Heart left ventricle (tissue), 16 donors: ENCODE results near the gene SIGLEC1. TPM values are rescaled to one million over a fixed set of nuclear protein-coding genes. Genes with fewer than 3 reads are reported as not detected.

ENCODE experiments used
- ATAC-seq, 4 donors: fragments of 200-7000 bp; cut with Tn5 transposase; one replicate each; pipeline ENCODE4 v1.9.1; 2020 to 2022; ENCODE audit warnings: moderate library complexity in 4 of 4, mild to moderate bottlenecking in 3 of 4, moderate number of reproducible peaks in 1 of 4
- DNase-seq, 5 donors: peaks; one replicate each; pipeline ENCODE4 v3.0.0-alpha.2; 2020
- H3K27ac ChIP-seq, 12 donors: fragments of 200-600 bp; sonication (generic) in 4 of 12; one replicate each; pipeline versions ENCODE4 v1.5.0 to v1.8.0; 2016 to 2022; ENCODE audit warnings: mild to moderate bottlenecking in 2 of 12
- H3K27me3 ChIP-seq, 9 donors: fragments of 200-600 bp; sonication (generic) in 2 of 9; one replicate each; pipeline versions ENCODE4 v1.5.1 to v1.8.0; 2016 to 2022; ENCODE audit warnings: mild to moderate bottlenecking in 3 of 9
- H3K36me3 ChIP-seq, 9 donors: fragments of 200-600 bp; sonication (generic) in 2 of 9; one replicate each; pipeline versions ENCODE4 v1.5.0 to v1.8.0; 2018 to 2022; ENCODE audit warnings: mild to moderate bottlenecking in 2 of 9
- H3K4me1 ChIP-seq, 12 donors: fragments of 200-600 bp; sonication (generic) in 4 of 12; one replicate each; pipeline versions ENCODE4 v1.5.0 to v1.8.0; 2016 to 2022; ENCODE audit warnings: mild to moderate bottlenecking in 3 of 12
- H3K4me3 ChIP-seq, 12 donors: fragments of 200-600 bp; sonication (generic) in 4 of 12; one replicate each; pipeline versions ENCODE4 v1.5.0 to v1.8.0; 2017 to 2022; ENCODE audit warnings: mild to moderate bottlenecking in 9 of 12, moderate library complexity in 4 of 12
- H3K9me3 ChIP-seq, 12 donors: fragments of 200-600 bp; sonication (generic) in 4 of 12; one replicate each; pipeline versions ENCODE4 v1.5.0 to v1.8.0; 2016 to 2022; ENCODE audit warnings: mild to moderate bottlenecking in 1 of 12
- POLR2A ChIP-seq, 2 donors: fragments of 450-650 bp; IDR thresholded peaks; one replicate each; pipeline ENCODE4 v1.6.1; 2017; ENCODE audit warnings: antibody characterized with exemption in 2 of 2, mild to moderate bottlenecking in 2 of 2, moderate library complexity in 2 of 2
- WGBS, 4 donors: extraction: QIAGEN DNeasy Blood & Tissue Kit in 2 of 4; methylation state at CpG; one replicate each; pipeline versions ENCODE4 v1.1.5 to v1.1.7; 2013 to 2018; 5-methylcytosine and 5-hydroxymethylcytosine counted together
- intact Hi-C, 10 donors: fragments of 100-400 bp; cut with DNase I; formaldehyde crosslinking; loops; one replicate each; pipeline versions ENCODE4 v1.11.1 to v1.14.2; 2022
- polyA plus RNA-seq, 2 donors: library from polyadenylated mRNA; stranded (reverse); fragments of 200-250 nt; gene quantifications; one replicate each; pipeline ENCODE4 v1.2.3, GENCODE V29; 2013
- total RNA-seq, 9 donors: library from RNA; depleted of rRNA in 2 of 9; stranded (reverse); fragments of >200 nt in 2 of 9; fragmentation: NEBNext Ultra II Directional in 3 of 9; extraction: Animal tissue kit (Norgen Biotek cat#: 25700) in 3 of 9; gene quantifications; one replicate each; pipeline versions ENCODE4 v1.1.0 to v1.2.4, GENCODE V29; 2016 to 2023
- TF ChIP-seq, protein P1 (sequence below), 12 donors: fragments of 200-600 bp; sonication (generic) in 4 of 12; IDR thresholded peaks; one replicate each; pipeline versions ENCODE4 v1.5.0 to v1.8.0; 2018 to 2022; ENCODE audit warnings: antibody characterized with exemption in 12 of 12, mild to moderate bottlenecking in 5 of 12
- donor health status: ischemic (EF 13 %, LVEDD 7.1; RV severe dilation, severe dysfunction).
- donor health status: healthy with polysubstance abuse.
- donor health status: DM: no; HTN: yes; CAD: no.
- donor health status: DM: no; HTN: no; CAD: no.
- donor health status: ischemic (EF 25% LVEDD 6.9; RV normal size, moderate dysfunction).
- donor health status: ischemic (EF 25% LVEDD 5.7; RV mildly dilated, moderate dysfunction).
- donor health status: healthy.
- donor health status: DM: yes; HTN: yes; CAD: no.
- donor health status: ischemic (EF 35%, LVEDD 5.7; RV mildly dilated, moderate dysfunction).
- donor health status: nonischemic (EF 11% LVEDD 7.7; RV severe dilation, severe dysfunction).
- donor health status: DM: yes; HTN: yes; CAD: no.
- donor health status: PGD.
- donor health status: ischemic (EF 29% LVEDD 5.4; RV normal size, mild dysfunction).
- donor health status: nonischemic (EF 23%, LVEDD 6.1; RV moderate dilation, normal function).

SIGLEC1 gene
- total and polyA plus RNA-seq, 11 donors, result 1.5 to 51.9 (median 5.7) TPM

DNA sequence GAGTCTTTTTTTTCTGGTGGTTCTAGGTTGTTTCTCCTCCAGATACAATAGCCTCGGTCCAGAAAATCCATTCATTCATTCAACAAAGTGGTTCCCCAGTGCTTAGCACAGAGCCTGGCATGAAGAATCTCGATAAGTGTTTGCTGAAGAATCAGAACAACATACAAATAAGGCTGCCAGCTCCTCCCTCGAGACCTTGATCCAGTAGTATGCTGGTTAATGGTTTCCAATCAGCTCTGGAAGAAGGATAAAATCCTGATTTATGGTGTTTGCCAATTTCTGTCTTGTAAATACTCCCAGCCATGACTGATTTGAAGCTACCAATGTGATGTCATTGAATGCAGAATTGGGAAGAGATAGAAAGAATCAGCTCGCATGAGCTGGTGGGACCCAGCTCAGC lies 23.4 kb upstream of the SIGLEC1 start:
- TF ChIP-seq, protein P1, sequence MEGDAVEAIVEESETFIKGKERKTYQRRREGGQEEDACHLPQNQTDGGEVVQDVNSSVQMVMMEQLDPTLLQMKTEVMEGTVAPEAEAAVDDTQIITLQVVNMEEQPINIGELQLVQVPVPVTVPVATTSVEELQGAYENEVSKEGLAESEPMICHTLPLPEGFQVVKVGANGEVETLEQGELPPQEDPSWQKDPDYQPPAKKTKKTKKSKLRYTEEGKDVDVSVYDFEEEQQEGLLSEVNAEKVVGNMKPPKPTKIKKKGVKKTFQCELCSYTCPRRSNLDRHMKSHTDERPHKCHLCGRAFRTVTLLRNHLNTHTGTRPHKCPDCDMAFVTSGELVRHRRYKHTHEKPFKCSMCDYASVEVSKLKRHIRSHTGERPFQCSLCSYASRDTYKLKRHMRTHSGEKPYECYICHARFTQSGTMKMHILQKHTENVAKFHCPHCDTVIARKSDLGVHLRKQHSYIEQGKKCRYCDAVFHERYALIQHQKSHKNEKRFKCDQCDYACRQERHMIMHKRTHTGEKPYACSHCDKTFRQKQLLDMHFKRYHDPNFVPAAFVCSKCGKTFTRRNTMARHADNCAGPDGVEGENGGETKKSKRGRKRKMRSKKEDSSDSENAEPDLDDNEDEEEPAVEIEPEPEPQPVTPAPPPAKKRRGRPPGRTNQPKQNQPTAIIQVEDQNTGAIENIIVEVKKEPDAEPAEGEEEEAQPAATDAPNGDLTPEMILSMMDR (IDR thresholded peaks at IDR 0.05), result no peak
- no peak for TF ChIP-seq POLR2A (IDR thresholded peaks at IDR 0.05)
- H3K36me3 ChIP-seq, result peaks cover 0 to 6% (median 0%) of the 10 kb centered on the region in 9 donors
- intact Hi-C loops, result no loop called here
- H3K9me3 ChIP-seq, result no peaks in the 10 kb centered on the region
- peaks cover 0 to 18% (median 0%) of the 10 kb centered on the region in 9 donors for H3K27me3 ChIP-seq
- ATAC-seq (no peak), DNase-seq (peak in 2 of 5 donors; percentile 3 to 6)
- peak overlapping the region in 2 of 12 donors; percentile 24 to 37 for H3K27ac ChIP-seq
- H3K4me3 ChIP-seq, result no peak overlapping the region
- H3K4me1 ChIP-seq, result peaks cover 0 to 81% (median 40%) of the 10 kb centered on the region in 12 donors
- 77 to 88% (median 81%) methylated on average over 4 of the region's 4 CpGs for WGBS, 4 donors

GRCh38 chr20:3734111-3734843 lies 21.9 kb upstream of the SIGLEC1 start:
- H3K4me1 ChIP-seq, result peaks cover 0 to 81% (median 32%) of the 10 kb centered on the region in 12 donors
- peak; percentile 62 to 79 (median 67) for ATAC-seq

DNA sequence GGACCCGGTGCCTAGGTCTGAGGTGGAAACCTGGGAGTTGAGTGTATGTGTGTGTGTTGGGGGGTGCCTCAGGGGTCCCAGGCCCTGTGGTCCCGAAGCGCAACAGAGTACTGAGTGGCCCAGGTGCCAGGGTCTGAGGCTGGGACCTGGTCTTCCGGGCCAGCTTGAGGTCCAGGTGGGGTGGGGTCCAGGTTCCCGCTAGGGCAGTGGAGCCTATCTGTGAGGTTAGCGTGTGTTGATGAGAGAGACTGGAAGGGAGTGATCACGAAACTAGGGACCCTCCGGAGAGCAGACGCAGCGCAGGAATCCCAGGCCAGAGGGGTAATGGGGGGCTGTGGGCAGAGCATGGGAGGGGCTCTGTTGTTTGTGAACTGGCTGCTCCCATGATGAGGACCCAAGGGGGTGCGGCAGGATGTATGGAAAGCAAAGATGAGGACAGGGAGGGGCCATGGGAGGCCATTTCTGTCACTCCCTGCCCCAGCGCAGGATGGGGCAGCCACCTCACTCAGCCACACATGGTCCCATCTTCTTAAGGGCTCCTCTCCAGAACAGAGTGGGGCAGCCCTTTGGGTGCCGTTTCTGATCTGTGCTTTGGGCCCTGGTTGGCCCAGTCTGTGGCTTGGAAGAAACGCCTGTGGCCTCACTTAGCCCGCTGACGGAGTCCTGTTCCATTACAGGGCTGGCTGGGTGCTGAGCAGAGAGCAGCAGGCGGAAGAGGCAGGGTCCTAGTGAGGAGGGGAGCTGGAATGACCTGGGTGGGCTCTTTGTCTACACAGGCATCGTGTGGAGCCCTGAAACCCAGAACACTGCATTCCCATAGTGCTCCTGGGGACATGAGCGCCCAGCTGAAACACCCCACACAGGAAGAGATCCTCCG lies 21.0 kb upstream of the SIGLEC1 start:
- Histone ChIP-seq H3K4me3 (peak overlapping the region; percentile 51 to 91 (median 70)), H3K27me3 (peaks cover 0 to 18% (median 0%) of the 10 kb centered on the region in 9 donors), H3K36me3 (peaks cover 0 to 6% (median 0%) of the 10 kb centered on the region in 9 donors), H3K9me3 (no peaks in the 10 kb centered on the region), H3K4me1 (peaks cover 0 to 81% (median 36%) of the 10 kb centered on the region in 12 donors), H3K27ac (peak overlapping the region; percentile 73 to 96 (median 94))
- ATAC-seq (peak in 3 of 4 donors; percentile 5 to 32 (median 13)), DNase-seq (peak in 2 of 5 donors; percentile 27 to 59)
- intact Hi-C loops, result no loop called here
- WGBS, 4 donors, result 59 to 67% (median 63%) methylated on average over 15 to 20 of the region's 20 CpGs
- no peak for TF ChIP-seq POLR2A (IDR thresholded peaks at IDR 0.05)
- TF ChIP-seq, protein P1 (IDR thresholded peaks at IDR 0.05), result no peak

More at GRCh38 chr20:3734111-3734843, 21.9 kb upstream of the SIGLEC1 start:
- intact Hi-C loops, result no loop called here
- Histone ChIP-seq H3K9me3 (no peaks in the 10 kb centered on the region), H3K4me3 (peak overlapping the region in 11 of 12 donors; percentile 51 to 91 (median 70)), H3K27ac (peak overlapping the region; percentile 73 to 96 (median 94)), H3K36me3 (peaks cover 0 to 6% (median 0%) of the 10 kb centered on the region in 9 donors), H3K27me3 (peaks cover 0 to 18% (median 0%) of the 10 kb centered on the region in 9 donors)
- TF ChIP-seq, protein P1 (IDR thresholded peaks at IDR 0.05), result no peak
- TF ChIP-seq POLR2A (IDR thresholded peaks at IDR 0.05), result no peak
- 45 to 58% (median 51%) methylated on average over 12 of the region's 12 CpGs for WGBS, 4 donors
- peak in 3 of 5 donors; percentile 27 to 74 (median 57) for DNase-seq
